Stomach smooth muscle (tissue), 2 donors: Measurements from ENCODE around the gene THAP8.
A peak's percentile ranks its signal among the peaks of the same experiment; 100 is the strongest.

Source experiments
- H3K27ac ChIP-seq: one replicate; pipeline ENCODE4 v1.7.0; 2013; ENCODE audit warnings: mild to moderate bottlenecking, low read length, inconsistent platforms
- H3K27me3 ChIP-seq, 2 donors: one replicate each; pipeline ENCODE4 v1.7.0; 2013; ENCODE audit warnings: low read length in 2 of 2; ENCODE audit not compliant: insufficient read depth in 2 of 2, control insufficient read depth in 1 of 2
- H3K36me3 ChIP-seq, 2 donors: one replicate each; pipeline ENCODE4 v1.7.0; 2013; ENCODE audit warnings: low read length in 2 of 2; ENCODE audit not compliant: control insufficient read depth in 2 of 2, insufficient read depth in 2 of 2
- H3K4me1 ChIP-seq: one replicate; pipeline ENCODE4 v1.7.0; 2013; ENCODE audit warnings: low read length; ENCODE audit not compliant: control insufficient read depth, insufficient read depth
- H3K4me3 ChIP-seq, 2 donors: one replicate each; pipeline ENCODE4 v1.7.0; 2013; ENCODE audit warnings: low read length in 2 of 2
- H3K9ac ChIP-seq, 2 donors: one replicate each; pipeline ENCODE4 v1.7.0; 2013; ENCODE audit warnings: low read length in 2 of 2, mild to moderate bottlenecking in 1 of 2
- H3K9me3 ChIP-seq, 2 donors: one replicate each; pipeline ENCODE4 v1.7.0; 2013; ENCODE audit warnings: low read length in 2 of 2; ENCODE audit not compliant: control insufficient read depth in 2 of 2
- donor health status: healthy.
- donor health status: Pancreatic carcinoma.

Gene THAP8

GRCh38 chr19:36027696-36028095, 26.4 kb downstream of the THAP8 start:
- H3K9ac ChIP-seq, result no peak overlapping the region

GRCh38 chr19:36026091-36026876, 27.8 kb downstream of the THAP8 start:
- H3K36me3 ChIP-seq, result peaks cover 30 to 33% of the 10 kb centered on the region in 2 donors
- H3K27ac ChIP-seq, result no peak overlapping the region
- no peak overlapping the region for H3K4me3 ChIP-seq
- H3K27me3 ChIP-seq, result no peaks in the 10 kb centered on the region
- H3K9ac ChIP-seq, result no peak overlapping the region
- H3K9me3 ChIP-seq, result no peaks in the 10 kb centered on the region
- H3K4me1 ChIP-seq, result peaks cover 2% of the 10 kb centered on the region

More at GRCh38 chr19:36027696-36028095, 26.4 kb downstream of the THAP8 start:
- H3K4me1 ChIP-seq, result peaks cover 9% of the 10 kb centered on the region
- peaks cover 26 to 31% of the 10 kb centered on the region in 2 donors for H3K36me3 ChIP-seq
- no peaks in the 10 kb centered on the region for H3K27me3 ChIP-seq
- H3K27ac ChIP-seq, result no peak overlapping the region
- no peak overlapping the region for H3K4me3 ChIP-seq
- H3K9me3 ChIP-seq, result no peaks in the 10 kb centered on the region

DNA sequence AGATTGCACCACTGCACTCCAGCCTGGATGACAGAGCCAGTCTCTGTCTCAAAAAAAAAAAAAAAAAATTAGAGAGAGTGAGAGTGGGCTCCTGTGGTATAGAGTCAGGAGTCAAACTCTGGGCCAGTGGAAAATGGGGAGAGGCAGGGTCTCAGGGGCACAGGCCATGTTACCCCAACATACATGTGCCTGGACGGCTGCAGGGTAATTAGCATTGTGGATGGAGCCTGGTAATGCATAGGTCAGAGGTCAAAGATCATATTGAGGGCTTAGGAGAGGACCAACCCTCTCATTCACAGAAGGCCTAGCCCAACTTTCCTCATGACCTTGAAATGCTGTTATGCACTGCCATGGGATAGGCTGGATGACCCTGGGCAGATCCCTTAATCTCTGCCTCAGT, 28.5 kb downstream of the THAP8 start:
- H3K27ac ChIP-seq, result no peak overlapping the region
- peaks cover 30 to 33% of the 10 kb centered on the region in 2 donors for H3K36me3 ChIP-seq
- H3K4me1 ChIP-seq, result peaks cover 2% of the 10 kb centered on the region
- no peak overlapping the region for H3K9ac ChIP-seq
- H3K9me3 ChIP-seq, result no peaks in the 10 kb centered on the region
- H3K27me3 ChIP-seq, result no peaks in the 10 kb centered on the region
- no peak overlapping the region for H3K4me3 ChIP-seq

DNA sequence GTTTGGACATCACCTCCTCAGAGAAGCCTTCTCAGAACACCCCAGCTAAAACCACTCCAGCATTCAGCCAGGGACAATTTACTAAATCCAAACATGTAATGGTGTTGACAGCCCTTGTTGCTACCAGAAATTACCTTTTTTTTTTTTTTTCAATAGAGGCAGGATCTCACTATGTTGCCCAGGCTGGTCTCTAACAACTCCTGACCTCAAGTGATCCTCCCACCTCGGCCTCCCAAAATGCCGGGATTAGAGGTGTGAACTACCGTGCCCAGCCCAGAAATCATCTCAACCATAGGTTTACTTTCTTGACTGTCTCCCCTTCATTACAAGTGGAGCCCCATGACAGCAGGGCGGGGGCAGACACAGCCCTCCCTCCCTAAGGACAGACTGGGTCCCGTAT, 30.7 kb downstream of the THAP8 start:
- Histone ChIP-seq H3K4me1 (no peaks in the 10 kb centered on the region), H3K4me3 (no peak overlapping the region), H3K36me3 (peaks cover 30 to 41% of the 10 kb centered on the region in 2 donors), H3K9ac (no peak overlapping the region), H3K9me3 (no peaks in the 10 kb centered on the region), H3K27me3 (no peaks in the 10 kb centered on the region), H3K27ac (no peak overlapping the region)

- Histone ChIP-seq H3K9ac (no peak overlapping the region), H3K4me1 (peaks cover 4% of the 10 kb centered on the region), H3K36me3 (peaks cover 34 to 40% of the 10 kb centered on the region in 2 donors), H3K4me3 (no peak overlapping the region), H3K9me3 (no peaks in the 10 kb centered on the region), H3K27ac (no peak overlapping the region), H3K27me3 (no peaks in the 10 kb centered on the region)
These were observed 34.9 kb downstream of the THAP8 start for GRCh38 chr19:36019061-36019670.

DNA sequence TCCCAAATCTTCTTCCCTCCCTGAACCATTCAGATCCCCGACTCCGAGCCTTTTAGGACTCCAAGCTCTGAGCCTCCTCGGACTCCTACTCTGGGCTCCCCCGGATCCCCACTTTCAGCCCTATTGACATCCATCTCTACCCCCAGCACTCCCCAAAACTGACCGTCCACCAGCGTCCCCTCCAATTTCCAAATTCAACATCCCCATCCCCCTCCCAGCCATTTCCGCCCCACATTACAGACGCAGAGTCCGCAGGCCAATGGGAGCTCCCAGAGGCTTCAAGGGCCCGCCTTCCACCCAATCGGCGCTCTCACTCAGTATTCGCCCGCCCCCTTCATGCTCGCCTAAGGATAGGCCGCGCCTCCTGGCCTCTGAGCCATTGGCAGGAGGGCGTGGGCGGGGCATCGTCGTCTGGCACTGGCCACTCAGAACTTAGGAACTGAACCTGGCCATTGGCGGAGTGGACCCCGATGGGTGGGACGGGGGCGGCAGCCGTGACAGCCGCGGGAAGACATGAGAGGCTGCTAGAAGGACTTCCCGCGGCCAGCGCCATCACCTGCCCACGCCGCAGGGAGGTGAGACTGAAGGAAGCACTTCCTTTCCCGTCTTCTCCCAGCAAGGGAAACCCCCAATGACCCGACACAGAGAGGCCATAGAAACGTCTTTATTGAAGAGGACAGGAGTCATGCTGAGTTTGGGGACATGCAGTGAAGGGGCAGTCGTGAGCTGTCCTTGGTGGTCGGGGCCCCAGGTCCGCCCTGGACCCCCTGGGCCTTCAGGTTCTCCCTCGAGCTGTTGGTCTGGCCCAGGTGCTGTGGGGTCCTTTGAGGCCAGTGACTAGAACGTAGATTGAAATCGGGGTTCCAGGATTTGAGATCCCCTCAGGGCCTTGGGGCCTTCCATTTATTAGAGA, 39.8 kb downstream of the THAP8 start, which contains the start of gene ALKBH6:
Gene ALKBH6 (minus strand): TSS at position 202 of the 913 bp plus-strand sequence. CDS start 816 bp downstream, outside the sequence.
- Histone ChIP-seq H3K9me3 (no peaks in the 10 kb centered on the region), H3K4me3 (peak within 1 kb of the TSS; percentile 85 to 88), H3K36me3 (peaks cover 18 to 25% of the 10 kb centered on the region in 2 donors), H3K4me1 (peaks cover 19% of the 10 kb centered on the region), H3K9ac (peak within 1 kb of the TSS; percentile 80 to 95), H3K27me3 (no peaks in the 10 kb centered on the region), H3K27ac (peak within 1 kb of the TSS; percentile 83)

GRCh38 chr19:36013280-36014011, 40.6 kb downstream of the THAP8 start:
- Histone ChIP-seq H3K4me3 (peak overlapping the region; percentile 85 to 88), H3K9me3 (no peaks in the 10 kb centered on the region), H3K36me3 (peaks cover 17 to 18% of the 10 kb centered on the region in 2 donors), H3K27ac (peak overlapping the region; percentile 83), H3K9ac (peak overlapping the region; percentile 80 to 95), H3K27me3 (no peaks in the 10 kb centered on the region), H3K4me1 (peaks cover 26% of the 10 kb centered on the region)

DNA sequence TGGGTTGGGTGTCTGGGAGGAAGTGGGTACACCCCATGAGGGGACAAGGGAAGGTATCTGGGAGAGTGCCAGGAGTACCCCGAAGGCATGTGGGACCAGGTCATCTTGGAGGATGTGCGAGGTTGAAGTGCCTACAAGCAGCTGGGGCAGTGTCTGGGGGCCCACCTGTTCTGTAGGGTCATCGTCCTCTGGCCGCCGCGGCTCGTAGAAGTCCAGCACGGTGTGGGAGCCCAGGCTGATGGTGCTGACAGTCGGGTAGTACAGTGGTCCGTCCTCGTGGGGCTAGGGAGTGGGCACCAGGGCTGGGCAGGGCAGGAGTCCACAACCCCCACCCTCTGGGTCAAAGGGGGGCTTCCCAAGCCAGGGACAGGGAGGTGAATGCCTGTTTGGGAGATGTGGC, 43.7 kb downstream of the THAP8 start:
- Histone ChIP-seq H3K4me3 (no peak overlapping the region), H3K9ac (no peak overlapping the region), H3K36me3 (peaks cover 0 to 1% of the 10 kb centered on the region in 2 donors), H3K27me3 (no peaks in the 10 kb centered on the region), H3K27ac (peak overlapping the region; percentile 49), H3K9me3 (no peaks in the 10 kb centered on the region), H3K4me1 (peaks cover 31% of the 10 kb centered on the region)

GRCh38 chr19:36009633-36010379, 44.3 kb downstream of the THAP8 start:
- H3K9me3 ChIP-seq, result no peaks in the 10 kb centered on the region
- peak overlapping the region; percentile 49 for H3K27ac ChIP-seq
- H3K36me3 ChIP-seq, result no peaks in the 10 kb centered on the region
- H3K27me3 ChIP-seq, result no peaks in the 10 kb centered on the region
- peaks cover 31% of the 10 kb centered on the region for H3K4me1 ChIP-seq
- peak overlapping the region; percentile 62 to 66 for H3K9ac ChIP-seq
- peak overlapping the region; percentile 49 to 66 for H3K4me3 ChIP-seq
